Measurements from ENCODE around the gene CAMK1D. TPM values are rescaled to one million over a fixed set of nuclear protein-coding genes. Genes with fewer than 3 reads are reported as not detected.

Gene CAMK1D
- total and polyA plus RNA-seq, 2 experiments from 2014 or later, result 4.6 to 7.2 TPM

- TF ChIP-seq ZNF462 (CRISPR knock-in tag; IDR thresholded peaks at IDR 0.05) (no peak), EZH2phosphoT487 (IDR thresholded peaks at IDR 0.05; ENCODE audit: unreplicated experiment) (no peak), CREB1 (CRISPR knock-in tag; IDR thresholded peaks at IDR 0.05; ENCODE audit: low read depth) (no peak), CTCF (conservative IDR thresholded peaks at IDR 0.05; ENCODE audit: low read depth in 2 of 2) (no peak), ZNF331 (CRISPR knock-in tag; IDR thresholded peaks at IDR 0.05; ENCODE audit: low read depth) (no peak), POLR2AphosphoS5 (IDR thresholded peaks at IDR 0.05; ENCODE audit: low read depth) (no peak), NANOG (IDR thresholded peaks at IDR 0.05; ENCODE audit: borderline replicate concordance) (no peak), ZNF114 (CRISPR knock-in tag; IDR thresholded peaks at IDR 0.05) (no peak), STAT1 (IDR thresholded peaks at IDR 0.05; ENCODE audit: unreplicated experiment) (no peak), JUNB (IDR thresholded peaks at IDR 0.05; ENCODE audit: unreplicated experiment) (no peak)
Observed at GRCh38 chr10:12367272-12367671, 17.9 kb downstream of the CAMK1D start (continued).
